ENCODE measurements around the gene NOXRED1.

The NOXRED1 gene

DNA sequence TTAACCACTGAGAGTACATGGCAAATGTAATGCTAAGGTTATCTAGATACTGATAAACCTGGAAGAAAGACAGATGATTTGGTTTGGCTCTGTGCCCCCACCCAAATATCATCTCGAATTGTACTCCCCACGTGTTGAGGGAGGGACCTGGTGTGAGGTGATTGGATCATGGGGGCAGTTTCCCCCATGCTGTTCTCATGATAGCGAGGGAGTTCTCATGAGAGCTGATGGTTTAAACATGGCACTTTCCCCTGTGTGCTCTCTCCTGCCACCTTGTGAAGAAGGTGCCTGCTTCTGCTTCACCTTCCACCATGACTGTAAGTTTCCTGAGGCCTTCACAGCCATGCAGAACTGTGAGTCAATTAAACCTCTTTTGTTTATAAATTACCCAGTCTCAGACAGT lies 14.2 kb downstream of the NOXRED1 start:
- no peak overlapping the region for H3K9ac ChIP-seq (ENCODE audit: low read length)
- H3K9me3 ChIP-seq (ENCODE audit: insufficient read depth, low read length) = no peaks in the 10 kb centered on the region
- no peaks in the 10 kb centered on the region for H3K79me2 ChIP-seq (ENCODE audit: low read length)
- no peak overlapping the region for H3K4me3 ChIP-seq (ENCODE audit: low read length)
- no peaks in the 10 kb centered on the region for H4K20me1 ChIP-seq (ENCODE audit: insufficient read depth, low read length)
- H3K4me1 ChIP-seq (ENCODE audit: low read length) = peaks cover 3% of the 10 kb centered on the region; the same call in 1 of the 2 replicates
- H3K27me3 ChIP-seq (ENCODE audit: low read depth, low read length) = no peaks in the 10 kb centered on the region
- H2AFZ ChIP-seq (ENCODE audit: low read depth, low read length) = peak overlapping the region; percentile 56; the same call in 1 of the 2 replicates
- H3K4me2 ChIP-seq (ENCODE audit: low read length) = peak overlapping the region; percentile 27; the same call in 1 of the 2 replicates
- H3K27ac ChIP-seq (ENCODE audit: low read length) = no peak overlapping the region
- TF ChIP-seq, protein P1, sequence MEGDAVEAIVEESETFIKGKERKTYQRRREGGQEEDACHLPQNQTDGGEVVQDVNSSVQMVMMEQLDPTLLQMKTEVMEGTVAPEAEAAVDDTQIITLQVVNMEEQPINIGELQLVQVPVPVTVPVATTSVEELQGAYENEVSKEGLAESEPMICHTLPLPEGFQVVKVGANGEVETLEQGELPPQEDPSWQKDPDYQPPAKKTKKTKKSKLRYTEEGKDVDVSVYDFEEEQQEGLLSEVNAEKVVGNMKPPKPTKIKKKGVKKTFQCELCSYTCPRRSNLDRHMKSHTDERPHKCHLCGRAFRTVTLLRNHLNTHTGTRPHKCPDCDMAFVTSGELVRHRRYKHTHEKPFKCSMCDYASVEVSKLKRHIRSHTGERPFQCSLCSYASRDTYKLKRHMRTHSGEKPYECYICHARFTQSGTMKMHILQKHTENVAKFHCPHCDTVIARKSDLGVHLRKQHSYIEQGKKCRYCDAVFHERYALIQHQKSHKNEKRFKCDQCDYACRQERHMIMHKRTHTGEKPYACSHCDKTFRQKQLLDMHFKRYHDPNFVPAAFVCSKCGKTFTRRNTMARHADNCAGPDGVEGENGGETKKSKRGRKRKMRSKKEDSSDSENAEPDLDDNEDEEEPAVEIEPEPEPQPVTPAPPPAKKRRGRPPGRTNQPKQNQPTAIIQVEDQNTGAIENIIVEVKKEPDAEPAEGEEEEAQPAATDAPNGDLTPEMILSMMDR (IDR thresholded peaks at IDR 0.05; ENCODE audit: low read depth, low read length) = peak; percentile 39; the same call in 1 of the 2 replicates
- no peak for TF ChIP-seq EZH2phosphoT487 (IDR thresholded peaks at IDR 0.05; ENCODE audit: low read depth)
- no peaks in the 10 kb centered on the region for H3K36me3 ChIP-seq (replicated peaks; ENCODE audit: low read depth, low read length)

DNA sequence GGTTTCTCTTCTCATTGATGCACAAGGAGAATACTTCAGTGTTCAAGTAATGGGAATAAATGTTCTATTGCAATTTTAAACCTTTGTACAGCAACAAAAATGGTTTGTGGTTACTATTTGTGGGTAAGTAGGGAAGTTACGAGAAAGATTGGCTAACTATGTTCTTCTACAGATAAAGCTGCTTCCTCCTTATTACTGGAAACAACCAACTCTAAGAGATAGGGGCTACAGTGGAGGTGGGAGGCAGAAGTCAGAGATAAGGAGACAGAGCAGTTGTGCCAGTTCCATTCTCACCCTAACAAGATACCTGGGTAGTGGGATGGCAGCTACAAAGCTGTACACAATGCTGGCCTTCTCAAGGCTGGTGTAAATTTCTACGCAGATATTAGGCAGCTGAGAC lies 16.2 kb downstream of the NOXRED1 start:
- no peaks in the 10 kb centered on the region for H3K9me3 ChIP-seq (ENCODE audit: insufficient read depth, low read length)
- no peak overlapping the region for H3K4me2 ChIP-seq (ENCODE audit: low read length)
- no peak overlapping the region for H3K27ac ChIP-seq (ENCODE audit: low read length)
- no peak overlapping the region for H2AFZ ChIP-seq (ENCODE audit: low read depth, low read length)
- peaks cover 3% of the 10 kb centered on the region; the same call in 1 of the 2 replicates for H3K4me1 ChIP-seq (ENCODE audit: low read length)
- H3K36me3 ChIP-seq (replicated peaks; ENCODE audit: low read depth, low read length) = no peaks in the 10 kb centered on the region
- H3K79me2 ChIP-seq (ENCODE audit: low read length) = no peaks in the 10 kb centered on the region
- no peak overlapping the region for H3K4me3 ChIP-seq (ENCODE audit: low read length)
- no peak overlapping the region for H3K9ac ChIP-seq (ENCODE audit: low read length)
- TF ChIP-seq, protein P1 (IDR thresholded peaks at IDR 0.05; ENCODE audit: low read depth, low read length) = no peak
- no peak for TF ChIP-seq EZH2phosphoT487 (IDR thresholded peaks at IDR 0.05; ENCODE audit: low read depth)
- no peaks in the 10 kb centered on the region for H3K27me3 ChIP-seq (ENCODE audit: low read depth, low read length)
- H4K20me1 ChIP-seq (ENCODE audit: insufficient read depth, low read length) = no peaks in the 10 kb centered on the region

DNA sequence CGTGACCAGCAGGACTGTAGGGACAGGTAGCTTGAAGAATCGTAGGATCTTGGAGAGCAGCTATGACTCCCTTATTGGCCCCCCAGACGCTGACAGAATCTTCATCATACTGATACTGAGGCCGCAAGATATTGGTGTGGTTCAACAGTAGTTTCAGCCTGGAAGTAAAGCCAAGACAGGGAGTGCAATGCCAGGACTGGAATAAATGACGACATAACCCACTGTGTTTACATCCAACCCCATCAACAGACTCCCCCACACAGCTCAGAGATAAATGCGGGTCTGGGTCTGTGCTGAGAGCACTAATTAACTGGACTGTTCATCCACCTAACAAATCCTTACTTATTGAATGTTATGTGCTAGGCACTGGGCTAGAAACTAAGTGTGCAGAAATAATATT lies 16.6 kb downstream of the NOXRED1 start:
- Histone ChIP-seq H3K79me2 (ENCODE audit: low read length) (no peaks in the 10 kb centered on the region), H2AFZ (ENCODE audit: low read depth, low read length) (no peak overlapping the region), H3K4me3 (ENCODE audit: low read length) (no peak overlapping the region), H3K27ac (ENCODE audit: low read length) (no peak overlapping the region), H3K9me3 (ENCODE audit: insufficient read depth, low read length) (no peaks in the 10 kb centered on the region), H3K36me3 (replicated peaks; ENCODE audit: low read depth, low read length) (no peaks in the 10 kb centered on the region), H3K4me1 (ENCODE audit: low read length) (peaks cover 3% of the 10 kb centered on the region; the same call in 1 of the 2 replicates), H4K20me1 (ENCODE audit: insufficient read depth, low read length) (no peaks in the 10 kb centered on the region), H3K27me3 (ENCODE audit: low read depth, low read length) (no peaks in the 10 kb centered on the region), H3K9ac (ENCODE audit: low read length) (no peak overlapping the region), H3K4me2 (ENCODE audit: low read length) (no peak overlapping the region)
- TF ChIP-seq, protein P1 (IDR thresholded peaks at IDR 0.05; ENCODE audit: low read depth, low read length) = no peak
- TF ChIP-seq EZH2phosphoT487 (IDR thresholded peaks at IDR 0.05; ENCODE audit: low read depth) = no peak

GRCh38 chr14:77406086-77406485 lies 17.2 kb downstream of the NOXRED1 start:
- Histone ChIP-seq H3K9ac (ENCODE audit: low read length) (no peak overlapping the region), H3K4me2 (ENCODE audit: low read length) (no peak overlapping the region), H4K20me1 (ENCODE audit: insufficient read depth, low read length) (no peaks in the 10 kb centered on the region), H2AFZ (ENCODE audit: low read depth, low read length) (no peak overlapping the region), H3K27me3 (ENCODE audit: low read depth, low read length) (no peaks in the 10 kb centered on the region), H3K27ac (ENCODE audit: low read length) (no peak overlapping the region), H3K79me2 (ENCODE audit: low read length) (no peaks in the 10 kb centered on the region), H3K4me3 (ENCODE audit: low read length) (no peak overlapping the region), H3K9me3 (ENCODE audit: insufficient read depth, low read length) (no peaks in the 10 kb centered on the region), H3K36me3 (replicated peaks; ENCODE audit: low read depth, low read length) (no peaks in the 10 kb centered on the region), H3K4me1 (ENCODE audit: low read length) (peaks cover 3% of the 10 kb centered on the region; the same call in 1 of the 2 replicates)
- TF ChIP-seq EZH2phosphoT487 (IDR thresholded peaks at IDR 0.05; ENCODE audit: low read depth) = no peak
- TF ChIP-seq, protein P1 (IDR thresholded peaks at IDR 0.05; ENCODE audit: low read depth, low read length) = no peak
